SH-SY5Y (cell line): ENCODE measurements around the gene TRIM59.
A peak's percentile ranks its signal among the peaks of the same experiment; 100 is the strongest.

ENCODE experiments used
- GATA2 ChIP-seq: IDR thresholded peaks from 2 replicates; pipeline ENCODE4 v1.6.1; 2011; ENCODE audit warnings: mild to moderate bottlenecking, low read depth, low read length
- GATA3 ChIP-seq: IDR thresholded peaks from 2 replicates; pipeline ENCODE4 v1.6.1; 2011; ENCODE audit warnings: low read depth, mild to moderate bottlenecking, low read length, moderate library complexity

- TF ChIP-seq GATA2: 0 out of 2 replicates have a peak, but pooled peaks have one; percentile 3
- no peak for TF ChIP-seq GATA3
Measured at GRCh38 chr3:160400702-160401150, 48.9 kb downstream of the TRIM59 start.
